K562 (cell line): ENCODE measurements around the gene NSMCE1. TPM values are rescaled to one million over a fixed set of nuclear protein-coding genes. Genes with fewer than 3 reads are reported as not detected.

ENCODE experiments used
- CEBPB ChIP-seq: fragments of 450-650 bp; IDR thresholded peaks from 2 replicates; pipeline ENCODE4 v1.6.1; 2016; ENCODE audit warnings: missing genetic modification characterization, missing compliant biosample characterization
- CHD2 ChIP-seq: IDR thresholded peaks from 2 replicates; pipeline ENCODE4 v1.6.1; 2011; ENCODE audit warnings: low read depth, low read length
- CXXC5 ChIP-seq: fragments of 250-450 bp; sonication (Bioruptor Pico); IDR thresholded peaks from 2 replicates; pipeline ENCODE4 v1.8.0; 2022; ENCODE audit warnings: inconsistent platforms, mild to moderate bottlenecking, moderate library complexity
- HDAC2 ChIP-seq: fragments of 450-650 bp; IDR thresholded peaks from 2 replicates; pipeline ENCODE4 v1.6.1; 2016; ENCODE audit warnings: mild to moderate bottlenecking
- HEY1 ChIP-seq: fragments of 250-450 bp; sonication (Bioruptor Pico); IDR thresholded peaks from 2 replicates; pipeline ENCODE4 v1.5.0; 2020; ENCODE audit warnings: mild to moderate bottlenecking, moderate library complexity, borderline replicate concordance
- HLTF ChIP-seq: fragments of 450-650 bp; IDR thresholded peaks from 2 replicates; pipeline ENCODE4 v1.6.1; 2016
- HMGN3 ChIP-seq: IDR thresholded peaks from 2 replicates; pipeline ENCODE4 v1.6.1; 2011; ENCODE audit warnings: borderline replicate concordance, low read depth, mild to moderate bottlenecking, mixed read lengths, low read length; ENCODE audit not compliant: insufficient read length; ENCODE audit errors: extremely low read depth
- HNRNPH1 ChIP-seq: fragments of 200-400 bp; formaldehyde crosslinking; optimal IDR thresholded peaks from 2 replicates; pipeline ENCODE3; 2017; ENCODE audit warnings: low read depth, mild to moderate bottlenecking, low read length, moderate library complexity
- ILF3 ChIP-seq: fragments of 450-650 bp; IDR thresholded peaks from 2 replicates; pipeline ENCODE4 v1.6.1; 2018; ENCODE audit warnings: antibody characterized with exemption, mild to moderate bottlenecking, moderate library complexity, borderline replicate concordance
- LCOR ChIP-seq: sonication (generic); formaldehyde crosslinking; IDR thresholded peaks from 2 replicates; pipeline ENCODE4 v1.8.0; 2022; ENCODE audit warnings: mild to moderate bottlenecking, missing genetic modification reagents
- MAFG ChIP-seq: fragments of 450-650 bp; conservative IDR thresholded peaks from 2 replicates; pipeline ENCODE4 v1.6.1; 2016; ENCODE audit warnings: missing genetic modification characterization, missing compliant biosample characterization
- SIRT6 ChIP-seq: IDR thresholded peaks from one replicate; pipeline ENCODE4 v1.6.1; 2012; ENCODE audit warnings: low read depth, mild to moderate bottlenecking, control low read depth, inconsistent platforms, low read length, moderate library complexity
- SMARCA4 ChIP-seq: fragments of 450-650 bp; IDR thresholded peaks from 2 replicates; pipeline ENCODE4 v1.6.1; 2016
- TRIM28 ChIP-seq: fragments of 450-650 bp; IDR thresholded peaks from 2 replicates; pipeline ENCODE4 v1.6.1; 2017
- ZBTB1 ChIP-seq: sonication (generic); formaldehyde crosslinking; IDR thresholded peaks from 2 replicates; pipeline ENCODE4 v1.8.1; 2023; ENCODE audit warnings: missing genetic modification reagents, low read depth, mild to moderate bottlenecking, borderline replicate concordance
- ZNF79 ChIP-seq: fragments of 250-450 bp; sonication (Bioruptor Pico); IDR thresholded peaks from 2 replicates; pipeline ENCODE4 v1.4.0; 2020; ENCODE audit warnings: low read depth, mild to moderate bottlenecking, moderate library complexity
- polyA plus RNA-seq, 8 experiments: library from polyadenylated mRNA; depleted of rRNA in 4 of 8; stranded (reverse) in 5 of 8; unstranded in 3 of 8; fragments of >200 nt; fragmentation: Nextera tagmentation in 2 of 8; fragmentation: Illumina TruSeq in 1 of 8; extraction: Ambion mirVana in 2 of 8; extraction: Trizol in 1 of 8; gene quantifications; 2 replicates each; pipeline versions ENCODE4 v1.2.1 to v1.2.3, GENCODE V29; 2011 to 2014; ENCODE audit warnings: inconsistent platforms in 1 of 8, missing spikeins in 1 of 8
- total RNA-seq, 7 experiments: library from RNA; depleted of rRNA in 6 of 7; stranded (reverse); fragments of >200 nt in 6 of 7; fragmentation: Illumina TruSeq in 2 of 7; extraction: Trizol in 2 of 7; gene quantifications; 2 replicates each; pipeline versions ENCODE4 v1.2.1 to v1.2.3, GENCODE V29; 2011 to 2021; ENCODE audit warnings: low replicate concordance in 1 of 7
- TF ChIP-seq, protein P1 (sequence below), 2 experiments: fragments of 450-650 bp in 1 of 2; sonication (generic) in 1 of 2; formaldehyde crosslinking; conservative IDR thresholded peaks; 2 replicates each; pipeline versions ENCODE4 v1.4.0 to v1.8.1; 2020 to 2022; ENCODE audit warnings: mild to moderate bottlenecking in 1 of 2, missing genetic modification reagents in 1 of 2
- TF ChIP-seq, protein P2 (sequence below), 2 experiments: fragments of 450-650 bp in 1 of 2; IDR thresholded peaks; 2 replicates each; pipeline ENCODE4 v1.6.1; 2011 to 2017; ENCODE audit warnings: low read depth in 2 of 2, antibody characterized with exemption in 1 of 2, borderline replicate concordance in 1 of 2, low read length in 1 of 2, mild to moderate bottlenecking in 1 of 2, mixed read lengths in 1 of 2; ENCODE audit not compliant: control insufficient read depth in 1 of 2
- TF ChIP-seq, protein P3 (sequence below): IDR thresholded peaks from 3 replicates; pipeline ENCODE4 v1.6.1; 2011; ENCODE audit warnings: borderline replicate concordance, mild to moderate bottlenecking, moderate library complexity; ENCODE audit not compliant: insufficient read length; ENCODE audit errors: extremely low read depth
- TF ChIP-seq, protein P4 (sequence below): fragments of 450-650 bp; formaldehyde crosslinking; IDR thresholded peaks from 2 replicates; pipeline ENCODE4 v1.4.0; 2020; ENCODE audit warnings: mild to moderate bottlenecking
- TF ChIP-seq, protein P5 (sequence below): sonication (generic); formaldehyde crosslinking; IDR thresholded peaks from 2 replicates; pipeline ENCODE4 v1.8.0; 2022; ENCODE audit warnings: mild to moderate bottlenecking, missing genetic modification reagents

NSMCE1 gene
- total and polyA plus RNA-seq, 9 of the 15 experiments (the other 6 are each of a cell fraction or from before 2014, with no cell fraction given), result 52.1 to 163 (median 61.5) TPM

DNA sequence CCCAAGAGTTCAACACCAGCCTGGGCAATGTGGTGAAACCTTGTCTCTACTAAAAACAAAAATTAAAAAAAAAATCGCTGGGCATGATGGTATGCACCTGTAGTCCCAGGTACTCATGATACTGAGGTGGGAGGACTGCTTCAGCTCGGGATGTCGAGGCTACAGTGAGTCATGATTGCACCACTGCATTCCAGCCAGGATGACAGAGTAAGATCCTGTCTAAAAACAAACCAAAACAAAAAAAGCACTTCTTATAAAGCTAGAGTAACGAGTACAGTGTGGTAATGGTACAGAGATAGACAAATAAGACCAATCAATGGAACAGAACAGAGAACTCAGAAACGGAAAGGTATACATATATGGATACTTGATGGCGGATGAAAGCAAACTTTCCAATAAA is 4.4 kb downstream of the NSMCE1 start (continued):
- TF ChIP-seq HMGN3 (no peak), CHD2 (no peak), HLTF (no peak), SMARCA4 (0 out of 2 replicates have a peak, but pooled peaks have one; percentile 21), ILF3 (no peak), LCOR (CRISPR knock-in tag) (no peak), CXXC5 (no peak), HEY1 (CRISPR knock-in tag) (no peak), ZNF79 (CRISPR knock-in tag) (no peak), HNRNPH1 (no peak), CEBPB (peak; percentile 42; the same call in 1 of the 2 replicates), HDAC2 (no peak), ZBTB1 (CRISPR knock-in tag) (no peak), MAFG (tag) (no peak), SIRT6 (no peak), TRIM28 (no peak)
- TF ChIP-seq, protein P1, sequence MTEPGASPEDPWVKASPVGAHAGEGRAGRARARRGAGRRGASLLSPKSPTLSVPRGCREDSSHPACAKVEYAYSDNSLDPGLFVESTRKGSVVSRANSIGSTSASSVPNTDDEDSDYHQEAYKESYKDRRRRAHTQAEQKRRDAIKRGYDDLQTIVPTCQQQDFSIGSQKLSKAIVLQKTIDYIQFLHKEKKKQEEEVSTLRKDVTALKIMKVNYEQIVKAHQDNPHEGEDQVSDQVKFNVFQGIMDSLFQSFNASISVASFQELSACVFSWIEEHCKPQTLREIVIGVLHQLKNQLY (CRISPR knock-in tag; conservative IDR thresholded peaks at IDR 0.05), result no peak
- TF ChIP-seq, protein P2, sequence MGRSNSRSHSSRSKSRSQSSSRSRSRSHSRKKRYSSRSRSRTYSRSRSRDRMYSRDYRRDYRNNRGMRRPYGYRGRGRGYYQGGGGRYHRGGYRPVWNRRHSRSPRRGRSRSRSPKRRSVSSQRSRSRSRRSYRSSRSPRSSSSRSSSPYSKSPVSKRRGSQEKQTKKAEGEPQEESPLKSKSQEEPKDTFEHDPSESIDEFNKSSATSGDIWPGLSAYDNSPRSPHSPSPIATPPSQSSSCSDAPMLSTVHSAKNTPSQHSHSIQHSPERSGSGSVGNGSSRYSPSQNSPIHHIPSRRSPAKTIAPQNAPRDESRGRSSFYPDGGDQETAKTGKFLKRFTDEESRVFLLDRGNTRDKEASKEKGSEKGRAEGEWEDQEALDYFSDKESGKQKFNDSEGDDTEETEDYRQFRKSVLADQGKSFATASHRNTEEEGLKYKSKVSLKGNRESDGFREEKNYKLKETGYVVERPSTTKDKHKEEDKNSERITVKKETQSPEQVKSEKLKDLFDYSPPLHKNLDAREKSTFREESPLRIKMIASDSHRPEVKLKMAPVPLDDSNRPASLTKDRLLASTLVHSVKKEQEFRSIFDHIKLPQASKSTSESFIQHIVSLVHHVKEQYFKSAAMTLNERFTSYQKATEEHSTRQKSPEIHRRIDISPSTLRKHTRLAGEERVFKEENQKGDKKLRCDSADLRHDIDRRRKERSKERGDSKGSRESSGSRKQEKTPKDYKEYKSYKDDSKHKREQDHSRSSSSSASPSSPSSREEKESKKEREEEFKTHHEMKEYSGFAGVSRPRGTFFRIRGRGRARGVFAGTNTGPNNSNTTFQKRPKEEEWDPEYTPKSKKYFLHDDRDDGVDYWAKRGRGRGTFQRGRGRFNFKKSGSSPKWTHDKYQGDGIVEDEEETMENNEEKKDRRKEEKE (IDR thresholded peaks at IDR 0.05; ENCODE audit: borderline replicate concordance in 1 of 2, control insufficient read depth in 1 of 2, low read depth in 2 of 2, low read length in 1 of 2), result no peak
- TF ChIP-seq, protein P3, sequence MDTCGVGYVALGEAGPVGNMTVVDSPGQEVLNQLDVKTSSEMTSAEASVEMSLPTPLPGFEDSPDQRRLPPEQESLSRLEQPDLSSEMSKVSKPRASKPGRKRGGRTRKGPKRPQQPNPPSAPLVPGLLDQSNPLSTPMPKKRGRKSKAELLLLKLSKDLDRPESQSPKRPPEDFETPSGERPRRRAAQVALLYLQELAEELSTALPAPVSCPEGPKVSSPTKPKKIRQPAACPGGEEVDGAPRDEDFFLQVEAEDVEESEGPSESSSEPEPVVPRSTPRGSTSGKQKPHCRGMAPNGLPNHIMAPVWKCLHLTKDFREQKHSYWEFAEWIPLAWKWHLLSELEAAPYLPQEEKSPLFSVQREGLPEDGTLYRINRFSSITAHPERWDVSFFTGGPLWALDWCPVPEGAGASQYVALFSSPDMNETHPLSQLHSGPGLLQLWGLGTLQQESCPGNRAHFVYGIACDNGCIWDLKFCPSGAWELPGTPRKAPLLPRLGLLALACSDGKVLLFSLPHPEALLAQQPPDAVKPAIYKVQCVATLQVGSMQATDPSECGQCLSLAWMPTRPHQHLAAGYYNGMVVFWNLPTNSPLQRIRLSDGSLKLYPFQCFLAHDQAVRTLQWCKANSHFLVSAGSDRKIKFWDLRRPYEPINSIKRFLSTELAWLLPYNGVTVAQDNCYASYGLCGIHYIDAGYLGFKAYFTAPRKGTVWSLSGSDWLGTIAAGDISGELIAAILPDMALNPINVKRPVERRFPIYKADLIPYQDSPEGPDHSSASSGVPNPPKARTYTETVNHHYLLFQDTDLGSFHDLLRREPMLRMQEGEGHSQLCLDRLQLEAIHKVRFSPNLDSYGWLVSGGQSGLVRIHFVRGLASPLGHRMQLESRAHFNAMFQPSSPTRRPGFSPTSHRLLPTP, result no peak
- TF ChIP-seq, protein P4, sequence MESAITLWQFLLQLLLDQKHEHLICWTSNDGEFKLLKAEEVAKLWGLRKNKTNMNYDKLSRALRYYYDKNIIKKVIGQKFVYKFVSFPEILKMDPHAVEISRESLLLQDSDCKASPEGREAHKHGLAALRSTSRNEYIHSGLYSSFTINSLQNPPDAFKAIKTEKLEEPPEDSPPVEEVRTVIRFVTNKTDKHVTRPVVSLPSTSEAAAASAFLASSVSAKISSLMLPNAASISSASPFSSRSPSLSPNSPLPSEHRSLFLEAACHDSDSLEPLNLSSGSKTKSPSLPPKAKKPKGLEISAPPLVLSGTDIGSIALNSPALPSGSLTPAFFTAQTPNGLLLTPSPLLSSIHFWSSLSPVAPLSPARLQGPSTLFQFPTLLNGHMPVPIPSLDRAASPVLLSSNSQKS, result no peak
- TF ChIP-seq, protein P5, sequence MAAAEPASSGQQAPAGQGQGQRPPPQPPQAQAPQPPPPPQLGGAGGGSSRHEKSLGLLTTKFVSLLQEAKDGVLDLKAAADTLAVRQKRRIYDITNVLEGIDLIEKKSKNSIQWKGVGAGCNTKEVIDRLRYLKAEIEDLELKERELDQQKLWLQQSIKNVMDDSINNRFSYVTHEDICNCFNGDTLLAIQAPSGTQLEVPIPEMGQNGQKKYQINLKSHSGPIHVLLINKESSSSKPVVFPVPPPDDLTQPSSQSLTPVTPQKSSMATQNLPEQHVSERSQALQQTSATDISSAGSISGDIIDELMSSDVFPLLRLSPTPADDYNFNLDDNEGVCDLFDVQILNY, result no peak
